Fibroblast of mammary gland (primary cell): ENCODE results near the gene RFFL.
"Not testable (repeated sequence)": the region's sequence is repeated elsewhere in the genome, so short reads cannot be mapped to it uniquely, and the experiment has no call there.

Experiments used
- DNase-seq: peaks from one replicate; pipeline ENCODE4 v3.0.0-alpha.2; 2010; ENCODE audit warnings: low read depth
- H3K4me3 ChIP-seq: 2 replicates; pipeline ENCODE4 v1.5.1; 2011; ENCODE audit warnings: low read depth, mild to moderate bottlenecking, low read length, moderate library complexity; ENCODE audit not compliant: control insufficient read depth
- CTCF ChIP-seq: conservative IDR thresholded peaks from 2 replicates; pipeline ENCODE4 v1.5.1; 2011; ENCODE audit warnings: low read depth, low read length, inconsistent platforms; ENCODE audit not compliant: control insufficient read depth, insufficient read depth

The RFFL gene

GRCh38 chr17:35048685-35049379 is 14.7 kb downstream of the RFFL start:
- no peak overlapping the region for H3K4me3 ChIP-seq
- TF ChIP-seq CTCF = no peak
- no peak for DNase-seq

- peak; percentile 86 for DNase-seq
- no peak for TF ChIP-seq CTCF
- H3K4me3 ChIP-seq = peak overlapping the region; percentile 5
These were observed 16.7 kb downstream of the RFFL start for GRCh38 chr17:35046740-35047283.

GRCh38 chr17:35046245-35046644 is 17.3 kb downstream of the RFFL start:
- no peak overlapping the region for H3K4me3 ChIP-seq
- TF ChIP-seq CTCF = no peak
- DNase-seq = no peak

GRCh38 chr17:35045458-35045979 is 18.0 kb downstream of the RFFL start:
- not testable (repeated sequence) for H3K4me3 ChIP-seq, DNase-seq

GRCh38 chr17:35044181-35044580 is 19.3 kb downstream of the RFFL start:
- no peak overlapping the region for H3K4me3 ChIP-seq
- no peak for TF ChIP-seq CTCF
- no peak for DNase-seq

- TF ChIP-seq CTCF = no peak
- H3K4me3 ChIP-seq = no peak overlapping the region
- DNase-seq = no peak
These were observed 22.1 kb downstream of the RFFL start for GRCh38 chr17:35041390-35041789.

- no peak for DNase-seq
- no peak overlapping the region for H3K4me3 ChIP-seq
- no peak for TF ChIP-seq CTCF
These were observed 25.1 kb downstream of the RFFL start for GRCh38 chr17:35038453-35038852.
